B cell (primary cell): ENCODE data around the gene PRM2. TPM values are rescaled to one million over a fixed set of nuclear protein-coding genes. Genes with fewer than 3 reads are reported as not detected.

ENCODE experiments used
- ATAC-seq: fragments of 200-7000 bp; cut with Tn5 transposase; one replicate; pipeline ENCODE4 v1.10.0; 2021; ENCODE audit warnings: low read depth, mild to moderate bottlenecking, moderate number of reproducible peaks, moderate library complexity
- CTCF ChIA-PET: fragments of 350-600 bp; sonication (Branson Sonifier 250); formaldehyde crosslinking; loops from one replicate; lab custom pipeline; 2021; ENCODE audit warnings: antibody characterized with exemption, inconsistent platforms; lab: Charles Lee
- POLR2A ChIA-PET: fragments of 350-600 bp; sonication (Branson Sonifier 250); formaldehyde crosslinking; loops from one replicate; lab custom pipeline; 2021; ENCODE audit warnings: antibody characterized with exemption; lab: Charles Lee
- DNase-seq: peaks from one replicate; pipeline ENCODE4 v3.0.0; 2013
- H2AFZ ChIP-seq: 2 replicates; pipeline ENCODE4 v1.6.1; 2012; ENCODE audit warnings: mild to moderate bottlenecking, low read depth, low read length; ENCODE audit not compliant: insufficient read depth, poor library complexity, severe bottlenecking
- H3K27ac ChIP-seq, 2 donors: 1 replicate in 1 of 2; 2 replicates in 1 of 2; pipeline ENCODE4 v1.5.1; 2012 to 2013; ENCODE audit warnings: low read length in 2 of 2, mild to moderate bottlenecking in 2 of 2, moderate library complexity in 1 of 2
- H3K27me3 ChIP-seq, 4 experiments: fragments of 200-600 bp in 1 of 4; sonication (generic) in 1 of 4; replicated peaks in 1 of 4; 1 replicate in 2 of 4; 2 replicates in 2 of 4; pipeline versions ENCODE4 v1.6.1 to v1.7.0; 2013 to 2016; ENCODE audit warnings: low read length in 3 of 4, mild to moderate bottlenecking in 2 of 4, mixed read lengths in 1 of 4, moderate library complexity in 1 of 4; ENCODE audit not compliant: insufficient read depth in 4 of 4, control insufficient read depth in 3 of 4; ENCODE audit errors: control extremely low read depth in 1 of 4
- H3K36me3 ChIP-seq, 2 experiments: replicated peaks in 1 of 2; 1 replicate in 1 of 2; 2 replicates in 1 of 2; pipeline versions ENCODE4 v1.6.1 to v1.7.1; 2013; ENCODE audit warnings: low read length in 1 of 2; ENCODE audit not compliant: insufficient read depth in 2 of 2, control insufficient read depth in 1 of 2; ENCODE audit errors: control extremely low read depth in 1 of 2, extremely low read depth in 1 of 2
- H3K4me1 ChIP-seq, 2 donors: fragments of 200-600 bp in 1 of 2; sonication (generic) in 1 of 2; 1 replicate in 1 of 2; 2 replicates in 1 of 2; pipeline versions ENCODE4 v1.5.1 to v1.6.1; 2013 to 2017; ENCODE audit warnings: low read length in 2 of 2; ENCODE audit not compliant: control insufficient read depth in 2 of 2, insufficient read depth in 2 of 2
- H3K4me2 ChIP-seq: replicated peaks from 2 replicates; pipeline ENCODE3; 2012; ENCODE audit warnings: mild to moderate bottlenecking, low read depth, low read length; ENCODE audit not compliant: poor library complexity, severe bottlenecking
- H3K4me3 ChIP-seq, 5 experiments: fragments of 200-600 bp in 1 of 5; sonication (generic) in 1 of 5; 1 replicate in 3 of 5; 2 replicates in 2 of 5; pipeline versions ENCODE4 v1.5.1 to v1.7.0; 2011 to 2016; ENCODE audit warnings: low read length in 4 of 5, mild to moderate bottlenecking in 4 of 5, low read depth in 2 of 5, control low read depth in 1 of 5, moderate library complexity in 1 of 5; ENCODE audit not compliant: insufficient read depth in 1 of 5; ENCODE audit errors: control extremely low read depth in 1 of 5, extremely low read depth in 1 of 5
- H3K79me2 ChIP-seq: fragments of 200-600 bp; sonication (generic); one replicate; pipeline ENCODE4 v1.6.0; 2016; ENCODE audit warnings: low read length; ENCODE audit not compliant: control insufficient read depth, insufficient read depth
- H3K9ac ChIP-seq: fragments of 200-600 bp; sonication (generic); 2 replicates; pipeline ENCODE4 v1.6.1; 2017; ENCODE audit warnings: mild to moderate bottlenecking, low read length, moderate library complexity
- H3K9me3 ChIP-seq, 3 donors: one replicate each; pipeline versions ENCODE4 v1.6.1 to v1.7.1; 2013; ENCODE audit warnings: low read length in 2 of 3; ENCODE audit not compliant: control insufficient read depth in 2 of 3, insufficient read depth in 1 of 3; ENCODE audit errors: control extremely low read depth in 1 of 3
- H4K20me1 ChIP-seq: 2 replicates; pipeline ENCODE4 v1.6.0; 2012; ENCODE audit warnings: mild to moderate bottlenecking, low read length; ENCODE audit not compliant: insufficient read depth, control insufficient read depth, poor library complexity, severe bottlenecking
- H3K27ac Mint-ChIP-seq: one replicate; pipeline ENCODE4 v1.8.0; 2021; ENCODE audit warnings: mixed read lengths
- H3K27me3 Mint-ChIP-seq: one replicate; pipeline ENCODE4 v1.8.0; 2021; ENCODE audit warnings: mixed read lengths
- H3K4me1 Mint-ChIP-seq: one replicate; pipeline ENCODE4 v1.8.0; 2021; ENCODE audit warnings: mixed read lengths
- H3K4me3 Mint-ChIP-seq: one replicate; pipeline ENCODE4 v1.8.0; 2021; ENCODE audit warnings: mixed read lengths
- H3K9me3 Mint-ChIP-seq: one replicate; pipeline ENCODE4 v1.8.0; 2022; ENCODE audit warnings: mixed read lengths; ENCODE audit not compliant: insufficient read depth
- EZH2 ChIP-seq: IDR thresholded peaks from 2 replicates; pipeline ENCODE4 v1.6.1; 2012; ENCODE audit warnings: borderline replicate concordance, low read depth, mild to moderate bottlenecking, moderate library complexity, low read length; ENCODE audit not compliant: insufficient read depth, poor library complexity, severe bottlenecking
- WGBS: methylation state at CpG from one replicate; pipeline ENCODE4 v1.1.5; 2013; ENCODE audit warnings: missing lambda C conversion rate; ENCODE audit not compliant: insufficient coverage; 5-methylcytosine and 5-hydroxymethylcytosine counted together
- intact Hi-C: fragments of 100-400 bp; cut with micrococcal nuclease; formaldehyde crosslinking; loops from one replicate; pipeline ENCODE4 v1.10.0; 2022
- polyA plus RNA-seq: library from polyadenylated mRNA; depleted of rRNA; stranded (reverse); fragments of >200 nt; gene quantifications from 2 replicates; pipeline ENCODE4 v1.2.3, GENCODE V29; 2012
- total RNA-seq, 2 donors: library from RNA; stranded (reverse); fragments of 120-200 nt in 1 of 2; gene quantifications; 1 replicate in 1 of 2; 2 replicates in 1 of 2; pipeline versions ENCODE4 v1.2.3 to v1.2.4, GENCODE V29; 2013 to 2022
- TF ChIP-seq, protein P1 (sequence below): fragments of 200-600 bp; IDR thresholded peaks from one replicate; pipeline ENCODE4 v1.8.0; 2022; ENCODE audit warnings: antibody characterized with exemption, mild to moderate bottlenecking

PRM2 gene
- total and polyA plus RNA-seq, 2 donors (not counting 1 experiment from before 2014, with no cell fraction given) = not detected

DNA sequence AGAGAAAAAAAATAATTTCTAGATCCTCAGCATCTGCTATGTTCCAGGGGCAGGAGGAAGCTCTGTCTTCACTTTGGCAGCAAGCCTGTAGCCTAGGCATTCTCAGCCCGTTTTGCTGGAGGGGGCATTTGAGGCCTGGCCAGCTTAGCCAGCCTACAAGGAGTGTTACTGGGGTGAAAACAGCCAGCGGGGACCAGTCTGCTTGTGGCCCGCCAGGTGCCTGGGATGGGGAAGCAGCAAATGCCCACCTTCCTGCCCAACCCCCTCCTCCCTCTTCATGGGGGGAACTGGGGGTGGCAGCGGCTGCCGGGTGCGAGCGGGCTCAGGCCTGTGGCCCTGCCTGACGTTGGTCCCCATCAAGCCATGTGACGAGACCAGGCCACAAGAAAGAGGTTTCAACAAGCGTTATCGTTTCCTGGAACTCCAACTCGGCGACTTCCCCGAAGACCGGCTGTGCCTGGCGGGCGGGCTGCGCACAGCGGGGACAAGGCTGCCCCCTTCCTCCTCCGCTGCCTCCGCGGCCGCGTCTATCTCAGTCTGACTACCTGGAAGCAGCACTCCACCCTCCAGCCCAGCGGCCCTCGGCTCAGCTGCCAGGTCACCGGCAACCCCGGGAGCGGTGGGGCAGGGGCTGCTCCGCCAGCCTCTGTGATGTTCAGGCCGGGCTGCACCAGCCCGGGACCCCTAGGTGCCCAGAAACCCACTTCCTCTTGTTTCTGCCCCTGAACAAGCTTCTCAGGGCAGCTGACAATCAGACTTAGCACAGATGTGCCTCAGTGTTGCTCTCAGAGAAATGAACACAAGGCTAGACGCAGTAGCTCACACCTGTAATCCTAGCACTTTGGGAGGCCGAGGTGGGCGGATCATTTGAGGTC lies 43.2 kb downstream of the PRM2 start:
- CTCF ChIA-PET = interaction anchor here (0.7 to 2.1 kb wide), 5 partner anchors 8 to 154 kb away, joined by 3 to 9 read pairs (median 3); partner anchors contain the start of gene SOCS1
- peak; percentile 76 for DNase-seq
- Histone ChIP-seq H3K9me3 (no peaks in the 10 kb centered on the region), H3K4me1 (peaks cover 16 to 19% of the 10 kb centered on the region in 2 donors), H3K4me2 (peak overlapping the region; percentile 92), H3K27me3 (no peaks in the 10 kb centered on the region), H4K20me1 (no peaks in the 10 kb centered on the region), H3K36me3 (no peaks in the 10 kb centered on the region), H3K4me3 (peak overlapping the region in 4 of 5 experiments; percentile 17 to 56 (median 42)), H3K79me2 (no peaks in the 10 kb centered on the region), H3K9ac (peak overlapping the region; percentile 57), H3K27ac (peak overlapping the region in 1 of 2 donors; percentile 37), H2AFZ (peak overlapping the region; percentile 81)
- intact Hi-C loops = loop anchor here (2.0 kb wide), 1 partner anchor 20 kb away; no protein-coding TSS in a partner anchor
- peak; percentile 73 for ATAC-seq
- POLR2A ChIA-PET = interaction anchor here (1.1 kb wide), 1 partner anchor 23 kb away, joined by 3 read pairs; the partner anchor contains the start of gene SOCS1
- no peaks in the 10 kb centered on the region for H3K9me3 Mint-ChIP-seq
- H3K4me3 Mint-ChIP-seq = peak overlapping the region; percentile 71
- peaks cover 34% of the 10 kb centered on the region for H3K4me1 Mint-ChIP-seq
- no peaks in the 10 kb centered on the region for H3K27me3 Mint-ChIP-seq
- peak overlapping the region; percentile 68 for H3K27ac Mint-ChIP-seq
- WGBS = 4% methylated on average over 34 of the region's 35 CpGs
- TF ChIP-seq, protein P1, sequence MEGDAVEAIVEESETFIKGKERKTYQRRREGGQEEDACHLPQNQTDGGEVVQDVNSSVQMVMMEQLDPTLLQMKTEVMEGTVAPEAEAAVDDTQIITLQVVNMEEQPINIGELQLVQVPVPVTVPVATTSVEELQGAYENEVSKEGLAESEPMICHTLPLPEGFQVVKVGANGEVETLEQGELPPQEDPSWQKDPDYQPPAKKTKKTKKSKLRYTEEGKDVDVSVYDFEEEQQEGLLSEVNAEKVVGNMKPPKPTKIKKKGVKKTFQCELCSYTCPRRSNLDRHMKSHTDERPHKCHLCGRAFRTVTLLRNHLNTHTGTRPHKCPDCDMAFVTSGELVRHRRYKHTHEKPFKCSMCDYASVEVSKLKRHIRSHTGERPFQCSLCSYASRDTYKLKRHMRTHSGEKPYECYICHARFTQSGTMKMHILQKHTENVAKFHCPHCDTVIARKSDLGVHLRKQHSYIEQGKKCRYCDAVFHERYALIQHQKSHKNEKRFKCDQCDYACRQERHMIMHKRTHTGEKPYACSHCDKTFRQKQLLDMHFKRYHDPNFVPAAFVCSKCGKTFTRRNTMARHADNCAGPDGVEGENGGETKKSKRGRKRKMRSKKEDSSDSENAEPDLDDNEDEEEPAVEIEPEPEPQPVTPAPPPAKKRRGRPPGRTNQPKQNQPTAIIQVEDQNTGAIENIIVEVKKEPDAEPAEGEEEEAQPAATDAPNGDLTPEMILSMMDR = no peak
- TF ChIP-seq EZH2 = no peak
